ENCODE results near the gene KIR3DL1.
"Not testable (repeated sequence)": the region's sequence is repeated elsewhere in the genome, so short reads cannot be mapped to it uniquely, and the experiment has no call there.

DNA sequence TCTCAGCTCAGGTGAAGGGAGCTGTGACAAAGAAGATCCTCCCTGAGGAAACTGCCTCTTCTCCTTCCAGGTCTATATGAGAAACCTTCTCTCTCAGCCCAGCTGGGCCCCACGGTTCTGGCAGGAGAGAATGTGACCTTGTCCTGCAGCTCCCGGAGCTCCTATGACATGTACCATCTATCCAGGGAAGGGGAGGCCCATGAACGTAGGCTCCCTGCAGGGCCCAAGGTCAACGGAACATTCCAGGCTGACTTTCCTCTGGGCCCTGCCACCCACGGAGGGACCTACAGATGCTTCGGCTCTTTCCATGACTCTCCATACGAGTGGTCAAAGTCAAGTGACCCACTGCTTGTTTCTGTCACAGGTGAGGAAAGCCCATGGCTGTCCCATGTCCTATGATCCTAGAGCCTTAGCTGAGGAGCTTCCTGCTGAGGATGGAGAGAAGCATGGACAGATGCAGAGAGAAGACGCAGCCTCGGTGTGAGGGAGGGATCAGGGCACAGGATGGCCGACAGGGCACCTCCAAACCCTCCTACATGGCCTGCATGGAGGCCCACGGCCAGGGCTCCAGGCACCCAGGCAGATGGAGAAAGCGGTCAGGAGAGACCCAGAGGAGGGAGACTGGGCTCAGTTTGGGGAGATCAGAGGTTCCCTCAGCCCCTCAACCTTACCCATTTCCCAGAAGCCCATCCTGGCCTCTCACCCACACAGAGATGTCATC is 41.0 kb upstream of the KIR3DL1 start:
- TF ChIP-seq CTCF, POLR2A (IDR thresholded peaks at IDR 0.05): not testable (repeated sequence)
